A172 (cell line): ENCODE results near the gene CETN3. TPM values are rescaled to one million over a fixed set of nuclear protein-coding genes. Genes with fewer than 3 reads are reported as not detected.

ENCODE experiments used
- total RNA-seq: library from RNA; depleted of rRNA; stranded (reverse); fragments of >200 nt; shearing (Covaris generic); gene quantifications from 2 replicates; pipeline ENCODE4 v1.2.3, GENCODE V29; 2014; rRNA removed

Gene CETN3
- total RNA-seq, 1 experiment from 2014 or later, result 106 TPM

Other genes starting within 250 kb of the CETN3 start
- 4.7 and 6.0 TPM in 2 replicates for gene MBLAC2, start 65.0 kb upstream of the CETN3 start, total RNA-seq
- gene POLR3G, start 65.1 kb upstream of the CETN3 start, total RNA-seq, result 5.5 and 6.1 TPM in 2 replicates
- 14.7 and 17.7 TPM in 2 replicates for gene LYSMD3, start 119.8 kb upstream of the CETN3 start, total RNA-seq
- gene ADGRV1, start 149.0 kb upstream of the CETN3 start, total RNA-seq, result not detected in 2 replicates